Esophagus muscularis mucosa (tissue), 3 donors: ENCODE measurements around the gene MEGF6.

ENCODE experiments used
- CTCF ChIP-seq, 3 experiments: fragments of 200-600 bp in 2 of 3; fragments of 450-650 bp in 1 of 3; sonication (generic) in 2 of 3; IDR thresholded peaks; one replicate each; pipeline ENCODE4 v1.5.1; 2017 to 2019; ENCODE audit warnings: antibody characterized with exemption in 3 of 3, mild to moderate bottlenecking in 2 of 3, moderate library complexity in 1 of 3
- POLR2A ChIP-seq: fragments of 450-650 bp; IDR thresholded peaks from one replicate; pipeline ENCODE4 v1.6.1; 2017; ENCODE audit warnings: antibody characterized with exemption, moderate library complexity, mild to moderate bottlenecking, low read depth

- no peak for TF ChIP-seq CTCF (IDR thresholded peaks at IDR 0.05)
- TF ChIP-seq POLR2A, result no peak
These were observed 114.4 kb downstream of the MEGF6 start for GRCh38 chr1:3496916-3497315.
